GM19324 (cell line): ENCODE results near the gene ATG5.

Source experiments
- ATAC-seq: cut with Tn5 transposase; IDR thresholded peaks from one replicate; pipeline ENCODE4 v1.9.1; 2021; ENCODE audit warnings: mild to moderate bottlenecking, moderate library complexity; ENCODE audit not compliant: unreplicated experiment, low FRiP score

ATG5 gene

GRCh38 chr6:106227612-106228507, 97.7 kb downstream of the ATG5 start:
- no peak for ATAC-seq

- no peak for ATAC-seq
Observed at GRCh38 chr6:106226676-106227075, 98.9 kb downstream of the ATG5 start.

- ATAC-seq, result no peak
Observed at GRCh38 chr6:106225581-106225980, 100.0 kb downstream of the ATG5 start.

- no peak for ATAC-seq
Observed at GRCh38 chr6:106223300-106223930, 102.1 kb downstream of the ATG5 start.

GRCh38 chr6:106220485-106220884, 105.1 kb downstream of the ATG5 start:
- no peak for ATAC-seq

GRCh38 chr6:106216527-106216926, 109.0 kb downstream of the ATG5 start:
- no peak for ATAC-seq

GRCh38 chr6:106215608-106216007, 110.0 kb downstream of the ATG5 start:
- no peak for ATAC-seq

- ATAC-seq, result no peak
Observed at GRCh38 chr6:106214531-106214930, 111.0 kb downstream of the ATG5 start.

- no peak for ATAC-seq
Observed at GRCh38 chr6:106213660-106214289, 111.8 kb downstream of the ATG5 start.

GRCh38 chr6:106212576-106212975, 113.0 kb downstream of the ATG5 start:
- no peak for ATAC-seq

GRCh38 chr6:106206905-106207304, 118.7 kb downstream of the ATG5 start:
- ATAC-seq, result no peak

- no peak for ATAC-seq
Observed at GRCh38 chr6:106204961-106205360, 120.6 kb downstream of the ATG5 start.

GRCh38 chr6:106199998-106200397, 125.6 kb downstream of the ATG5 start:
- no peak for ATAC-seq

- no peak for ATAC-seq
Observed at GRCh38 chr6:106199331-106199730, 126.2 kb downstream of the ATG5 start.

GRCh38 chr6:106197441-106197840, 128.1 kb downstream of the ATG5 start:
- no peak for ATAC-seq

- ATAC-seq, result no peak
Observed at GRCh38 chr6:106194949-106195921, 130.3 kb downstream of the ATG5 start.

- ATAC-seq, result no peak
Observed at GRCh38 chr6:106192824-106193223, 132.7 kb downstream of the ATG5 start.

- no peak for ATAC-seq
Observed at GRCh38 chr6:106188104-106188794, 137.3 kb downstream of the ATG5 start.

GRCh38 chr6:106187424-106187982, 138.1 kb downstream of the ATG5 start:
- ATAC-seq, result no peak
